HepG2 (cell line): Measurements from ENCODE around the gene JMJD4. TPM values are rescaled to one million over a fixed set of nuclear protein-coding genes. Genes with fewer than 3 reads are reported as not detected.
A peak's percentile ranks its signal among the peaks of the same experiment; 100 is the strongest.

ENCODE experiments used
- BRD4 ChIP-seq: sonication (generic); formaldehyde crosslinking; IDR thresholded peaks from 2 replicates; pipeline ENCODE4 v1.4.0; 2020; ENCODE audit warnings: missing genetic modification reagents
- GZF1 ChIP-seq: sonication (generic); formaldehyde crosslinking; IDR thresholded peaks from 2 replicates; pipeline ENCODE4 v1.5.1; 2020; ENCODE audit warnings: mild to moderate bottlenecking, missing genetic modification reagents
- IKZF5 ChIP-seq: IDR thresholded peaks from 2 replicates; pipeline ENCODE4 v1.6.1; 2018; ENCODE audit warnings: missing genetic modification reagents, mild to moderate bottlenecking, missing compliant biosample characterization
- MTF2 ChIP-seq: sonication (generic); formaldehyde crosslinking; IDR thresholded peaks from 2 replicates; pipeline ENCODE4 v1.5.0; 2020; ENCODE audit warnings: missing genetic modification reagents, borderline replicate concordance
- PHF21A ChIP-seq: sonication (generic); formaldehyde crosslinking; IDR thresholded peaks from 2 replicates; pipeline ENCODE4 v1.5.0; 2020; ENCODE audit warnings: mild to moderate bottlenecking, missing genetic modification reagents
- SP4 ChIP-seq: sonication (generic); formaldehyde crosslinking; IDR thresholded peaks from 2 replicates; pipeline ENCODE4 v1.8.1; 2023; ENCODE audit warnings: mild to moderate bottlenecking, missing genetic modification reagents
- STAG1 ChIP-seq: sonication (generic); formaldehyde crosslinking; IDR thresholded peaks from 2 replicates; pipeline ENCODE4 v1.4.0; 2020; ENCODE audit warnings: missing genetic modification reagents
- TFE3 ChIP-seq: IDR thresholded peaks from 2 replicates; pipeline ENCODE4 v1.6.1; 2016
- TSC22D2 ChIP-seq: sonication (generic); formaldehyde crosslinking; IDR thresholded peaks from 2 replicates; pipeline ENCODE4 v1.5.1; 2020; ENCODE audit warnings: missing genetic modification reagents, mild to moderate bottlenecking, borderline replicate concordance
- ZFP90 ChIP-seq: sonication (generic); formaldehyde crosslinking; IDR thresholded peaks from 2 replicates; pipeline ENCODE4 v1.8.0; 2022; ENCODE audit warnings: missing genetic modification reagents, mild to moderate bottlenecking, inconsistent platforms, borderline replicate concordance
- ZGPAT ChIP-seq: IDR thresholded peaks from 2 replicates; pipeline ENCODE4 v1.6.1; 2016; ENCODE audit warnings: mild to moderate bottlenecking
- ZNF280D ChIP-seq: sonication (generic); formaldehyde crosslinking; IDR thresholded peaks from 2 replicates; pipeline ENCODE4 v1.5.1; 2020; ENCODE audit warnings: mild to moderate bottlenecking, missing genetic modification reagents
- ZNF292 ChIP-seq: sonication (generic); formaldehyde crosslinking; IDR thresholded peaks from 2 replicates; pipeline ENCODE4 v1.8.1; 2022; ENCODE audit warnings: mild to moderate bottlenecking, low read depth, missing genetic modification reagents, borderline replicate concordance
- ZNF414 ChIP-seq: sonication (generic); formaldehyde crosslinking; IDR thresholded peaks from 2 replicates; pipeline ENCODE4 v1.5.0; 2020; ENCODE audit warnings: missing genetic modification reagents
- ZNF660 ChIP-seq: sonication (generic); formaldehyde crosslinking; IDR thresholded peaks from 2 replicates; pipeline ENCODE4 v1.5.1; 2020; ENCODE audit warnings: mild to moderate bottlenecking, low read depth, missing genetic modification reagents, borderline replicate concordance
- ZNF740 ChIP-seq: sonication (generic); formaldehyde crosslinking; IDR thresholded peaks from 2 replicates; pipeline ENCODE4 v1.4.0; 2020; ENCODE audit warnings: missing genetic modification reagents
- polyA plus RNA-seq, 8 experiments: library from polyadenylated mRNA; depleted of rRNA in 3 of 8; stranded (reverse) in 7 of 8; unstranded in 1 of 8; fragments of >200 nt; fragmentation: Illumina TruSeq in 4 of 8; extraction: Trizol in 4 of 8; gene quantifications; 2 replicates each; pipeline versions ENCODE4 v1.2.1 to v1.2.3, GENCODE V29; 2011 to 2016; ENCODE audit warnings: low read depth in 4 of 8, missing spikeins in 1 of 8, mixed read lengths in 1 of 8; ENCODE audit not compliant: insufficient read depth in 1 of 8
- total RNA-seq, 5 experiments: library from RNA; depleted of rRNA; stranded (reverse); fragments of >200 nt; fragmentation: Illumina TruSeq; extraction: Trizol; gene quantifications; 2 replicates each; pipeline ENCODE4 v1.2.3, GENCODE V29; 2016; ENCODE audit warnings: low read depth in 1 of 5

JMJD4 gene
- total and polyA plus RNA-seq, 2 of the 13 experiments (the other 11 are each of a cell fraction or from before 2014, with no cell fraction given), result 10.2 to 29.0 TPM

GRCh38 chr1:227728059-227728891 is 6.8 kb downstream of the JMJD4 start (continued):
- TF ChIP-seq ZGPAT (CRISPR knock-in tag) (peak; percentile 31; the same call in 1 of the 2 replicates), TFE3 (no peak), ZNF414 (CRISPR knock-in tag) (peak; percentile 52; the same call in 1 of the 2 replicates), GZF1 (peak; percentile 46; the same call in 1 of the 2 replicates), MTF2 (0 out of 2 replicates have a peak, but pooled peaks have one; percentile 43), ZNF660 (CRISPR knock-in tag) (no peak), IKZF5 (CRISPR knock-in tag) (0 out of 2 replicates have a peak, but pooled peaks have one; percentile 29), TSC22D2 (CRISPR knock-in tag) (no peak), ZNF280D (0 out of 2 replicates have a peak, but pooled peaks have one; percentile 22), ZNF740 (CRISPR knock-in tag) (peak; percentile 56; the same call in 1 of the 2 replicates), BRD4 (CRISPR knock-in tag) (no peak), PHF21A (CRISPR knock-in tag) (peak; percentile 45), ZNF292 (CRISPR knock-in tag) (peak; percentile 45; the same call in 1 of the 2 replicates), STAG1 (CRISPR knock-in tag) (0 out of 2 replicates have a peak, but pooled peaks have one; percentile 14), SP4 (peak; percentile 63; the same call in 1 of the 2 replicates), ZFP90 (CRISPR knock-in tag) (no peak)
